Gastrocnemius medialis (tissue), 4 donors: ENCODE measurements around the gene DEFB129. TPM values are rescaled to one million over a fixed set of nuclear protein-coding genes. Genes with fewer than 3 reads are reported as not detected.

Source experiments
- ATAC-seq, 2 donors: fragments of 150-250 bp; one replicate each; pipeline ENCODE4 v1.9.1; 2016
- DNase-seq, 2 donors: peaks; one replicate each; pipeline ENCODE4 v3.0.0-alpha.2; 2019
- H3K27ac ChIP-seq, 4 donors: fragments of 200-600 bp; sonication (generic); 1 replicate in 1 of 4; 2 replicates in 3 of 4; pipeline ENCODE4 v1.5.1; 2016 to 2018; ENCODE audit warnings: mild to moderate bottlenecking in 2 of 4, moderate library complexity in 1 of 4
- H3K27me3 ChIP-seq, 3 donors: fragments of 200-600 bp; sonication (generic) in 2 of 3; 1 replicate in 1 of 3; 2 replicates in 2 of 3; pipeline versions ENCODE4 v1.5.1 to v1.6.0; 2016 to 2019; ENCODE audit warnings: mild to moderate bottlenecking in 1 of 3, moderate library complexity in 1 of 3
- H3K36me3 ChIP-seq, 2 donors: fragments of 200-600 bp; sonication (generic) in 1 of 2; one replicate each; pipeline ENCODE4 v1.5.1; 2017 to 2018
- H3K4me1 ChIP-seq, 2 donors: fragments of 200-600 bp; sonication (generic) in 1 of 2; one replicate each; pipeline ENCODE4 v1.5.1; 2016 to 2017; ENCODE audit warnings: mild to moderate bottlenecking in 2 of 2
- H3K4me3 ChIP-seq, 4 donors: fragments of 200-600 bp; sonication (generic) in 3 of 4; 1 replicate in 1 of 4; 2 replicates in 3 of 4; pipeline ENCODE4 v1.5.1; 2016 to 2019; ENCODE audit warnings: mild to moderate bottlenecking in 2 of 4
- H3K9me3 ChIP-seq, 3 donors: fragments of 200-600 bp; sonication (generic) in 2 of 3; 1 replicate in 1 of 3; 2 replicates in 2 of 3; pipeline ENCODE4 v1.5.1; 2016 to 2019
- CTCF ChIP-seq, 5 experiments: fragments of 450-650 bp in 3 of 5; fragments of 200-600 bp in 2 of 5; sonication (generic) in 2 of 5; IDR thresholded peaks in 4 of 5; conservative IDR thresholded peaks in 1 of 5; 1 replicate in 4 of 5; 2 replicates in 1 of 5; pipeline ENCODE4 v1.5.1; 2016 to 2019; ENCODE audit warnings: antibody characterized with exemption in 5 of 5, mild to moderate bottlenecking in 3 of 5, moderate library complexity in 3 of 5
- POLR2A ChIP-seq, 2 donors: fragments of 450-650 bp; IDR thresholded peaks; one replicate each; pipeline ENCODE4 v1.6.1; 2017; ENCODE audit warnings: antibody characterized with exemption in 2 of 2, mild to moderate bottlenecking in 2 of 2, moderate library complexity in 2 of 2
- in situ Hi-C, 4 donors: fragments of 200-750 bp; cut with MboI; loops; one replicate each; pipeline versions ENCODE4 v1.15.0 to v1.8.0; 2017; ENCODE audit warnings: low sequenced_read_pairs in 4 of 4
- intact Hi-C: fragments of 100-400 bp; cut with DNase I; formaldehyde crosslinking; loops from one replicate; pipeline ENCODE4 v1.15.1; 2023; ENCODE audit warnings: low total_unique reads
- total RNA-seq, 4 donors: library from RNA; depleted of rRNA; stranded (reverse); fragments of >200 nt; gene quantifications; one replicate each; pipeline versions ENCODE4 v1.1.0 to v1.2.3, GENCODE V29; 2016

Gene DEFB129
- total RNA-seq, 4 donors from 2014 or later = not detected

- intact Hi-C loops (no loop called here), in situ Hi-C loops (no loop called here)
- H3K9me3 ChIP-seq = no peaks in the 10 kb centered on the region
Measured at GRCh38 chr20:270517-270916, 43.5 kb downstream of the DEFB129 start.

DNA sequence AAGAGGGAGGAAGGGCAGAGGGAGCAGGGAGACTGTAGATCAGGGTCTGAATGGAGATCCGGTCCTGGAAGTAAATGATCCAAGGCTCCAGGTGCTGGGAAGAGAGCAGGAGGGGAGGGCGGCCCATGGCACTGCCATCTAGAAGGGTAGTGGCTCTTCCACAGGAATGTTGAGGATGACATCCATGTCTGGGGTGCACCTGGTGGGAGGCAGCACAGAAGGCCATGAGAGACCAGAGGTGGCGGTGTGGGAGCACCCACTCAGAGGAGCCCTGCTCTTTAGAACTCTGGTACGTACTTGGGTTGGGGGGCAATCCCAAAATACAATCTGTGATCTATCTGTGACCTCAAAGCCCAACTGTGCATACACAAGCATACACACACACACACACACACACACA, 44.0 kb downstream of the DEFB129 start:
- H3K4me1 ChIP-seq = no peaks in the 10 kb centered on the region
- no peak overlapping the region for H3K27ac ChIP-seq
- DNase-seq (no peak), ATAC-seq (no peak)
- no peak overlapping the region for H3K4me3 ChIP-seq
- no peaks in the 10 kb centered on the region for H3K9me3 ChIP-seq
- in situ Hi-C loops (no loop called here), intact Hi-C loops (no loop called here)
- no peaks in the 10 kb centered on the region for H3K27me3 ChIP-seq
- no peak for TF ChIP-seq CTCF (IDR thresholded peaks at IDR 0.05 in 4 of 5, conservative IDR thresholded peaks at IDR 0.05 in 1 of 5)
- no peak for TF ChIP-seq POLR2A (IDR thresholded peaks at IDR 0.05)
- H3K36me3 ChIP-seq = peaks cover 0 to 1% of the 10 kb centered on the region in 2 donors

More at GRCh38 chr20:270517-270916, 43.5 kb downstream of the DEFB129 start:
- no peak for TF ChIP-seq CTCF (IDR thresholded peaks at IDR 0.05 in 4 of 5, conservative IDR thresholded peaks at IDR 0.05 in 1 of 5)
- no peak for TF ChIP-seq POLR2A (IDR thresholded peaks at IDR 0.05)
- H3K27me3 ChIP-seq = no peaks in the 10 kb centered on the region
- DNase-seq (no peak), ATAC-seq (no peak)
- no peak overlapping the region for H3K4me3 ChIP-seq
- no peaks in the 10 kb centered on the region for H3K36me3 ChIP-seq
- no peak overlapping the region for H3K27ac ChIP-seq
- H3K4me1 ChIP-seq = no peaks in the 10 kb centered on the region

DNA sequence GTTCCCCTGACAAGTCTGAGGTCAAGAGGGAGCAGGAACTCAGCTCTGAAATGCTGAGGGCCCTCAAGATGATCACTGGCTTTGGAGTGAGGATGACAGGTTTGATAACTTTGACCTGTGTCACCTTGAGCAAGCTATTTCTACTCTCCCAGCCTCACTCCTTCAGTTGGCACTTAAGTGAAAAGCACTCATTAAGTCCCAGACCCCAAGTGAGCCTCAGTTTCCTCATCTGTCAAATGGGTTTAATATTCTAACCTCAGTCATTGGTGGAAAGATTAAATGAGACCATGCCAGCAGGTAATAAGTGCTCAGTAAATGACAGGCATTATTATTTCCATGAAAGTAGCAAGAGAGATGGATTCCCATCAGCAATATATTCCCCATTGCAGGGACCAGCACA, 44.5 kb downstream of the DEFB129 start:
- Histone ChIP-seq H3K27me3 (no peaks in the 10 kb centered on the region), H3K9me3 (no peaks in the 10 kb centered on the region), H3K4me1 (no peaks in the 10 kb centered on the region), H3K4me3 (no peak overlapping the region), H3K36me3 (peaks cover 0 to 6% of the 10 kb centered on the region in 2 donors), H3K27ac (no peak overlapping the region)
- intact Hi-C loops = no loop called here
- TF ChIP-seq CTCF (IDR thresholded peaks at IDR 0.05 in 4 of 5, conservative IDR thresholded peaks at IDR 0.05 in 1 of 5) = no peak
- TF ChIP-seq POLR2A (IDR thresholded peaks at IDR 0.05) = no peak
- in situ Hi-C loops = no loop called here
- DNase-seq (no peak), ATAC-seq (no peak)

- intact Hi-C loops = no loop called here
- TF ChIP-seq CTCF (IDR thresholded peaks at IDR 0.05 in 4 of 5, conservative IDR thresholded peaks at IDR 0.05 in 1 of 5) = no peak
- TF ChIP-seq POLR2A (IDR thresholded peaks at IDR 0.05) = no peak
- ATAC-seq (no peak), DNase-seq (no peak)
- Histone ChIP-seq H3K9me3 (no peaks in the 10 kb centered on the region), H3K4me1 (no peaks in the 10 kb centered on the region), H3K27ac (no peak overlapping the region), H3K36me3 (peaks cover 0 to 12% of the 10 kb centered on the region in 2 donors), H3K27me3 (no peaks in the 10 kb centered on the region), H3K4me3 (no peak overlapping the region)
- in situ Hi-C loops = no loop called here
Measured at GRCh38 chr20:272718-273117, 45.7 kb downstream of the DEFB129 start.

DNA sequence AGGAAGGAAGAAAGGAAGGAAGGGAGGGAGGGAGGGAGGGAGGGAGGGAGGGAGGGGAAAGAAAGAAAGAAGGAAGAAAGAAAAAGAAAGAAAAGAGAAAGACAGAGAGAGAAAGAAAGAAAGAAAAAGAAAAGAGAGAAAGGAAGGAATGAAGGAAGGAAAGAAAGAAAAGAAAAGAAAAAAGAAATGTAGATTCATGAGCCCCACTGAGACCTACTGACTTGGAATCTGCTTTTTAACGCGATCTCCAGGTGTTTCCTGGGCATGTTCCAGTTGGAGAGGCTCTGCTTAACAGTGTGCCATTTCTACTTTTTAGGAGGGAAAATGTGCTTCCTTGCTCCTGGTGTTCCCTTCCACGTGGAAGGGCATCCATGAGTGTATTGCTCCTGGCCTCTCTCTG, 46.8 kb downstream of the DEFB129 start:
- TF ChIP-seq CTCF (IDR thresholded peaks at IDR 0.05 in 4 of 5, conservative IDR thresholded peaks at IDR 0.05 in 1 of 5) = no peak
- no peak for TF ChIP-seq POLR2A (IDR thresholded peaks at IDR 0.05)

More for the DNA sequence above, 46.8 kb downstream of the DEFB129 start:
- no peaks in the 10 kb centered on the region for H3K9me3 ChIP-seq
- no peak for ATAC-seq
- no peak overlapping the region for H3K27ac ChIP-seq
- in situ Hi-C loops (no loop called here), intact Hi-C loops (no loop called here)
- H3K36me3 ChIP-seq = peaks cover 0 to 12% of the 10 kb centered on the region in 2 donors
- H3K4me3 ChIP-seq = no peak overlapping the region
- DNase-seq = no peak
- H3K4me1 ChIP-seq = no peaks in the 10 kb centered on the region
- no peaks in the 10 kb centered on the region for H3K27me3 ChIP-seq
